Fibroblast of mammary gland (primary cell): Measurements from ENCODE around the gene CEBPB.
"Not testable (repeated sequence)": the region's sequence is repeated elsewhere in the genome, so short reads cannot be mapped to it uniquely, and the experiment has no call there.

Experiments
- DNase-seq: peaks from one replicate; pipeline ENCODE4 v3.0.0-alpha.2; 2010; ENCODE audit warnings: low read depth
- H3K4me3 ChIP-seq: 2 replicates; pipeline ENCODE4 v1.5.1; 2011; ENCODE audit warnings: low read depth, mild to moderate bottlenecking, low read length, moderate library complexity; ENCODE audit not compliant: control insufficient read depth
- TF ChIP-seq, protein P1 (sequence below): conservative IDR thresholded peaks from 2 replicates; pipeline ENCODE4 v1.5.1; 2011; ENCODE audit warnings: low read depth, low read length, inconsistent platforms; ENCODE audit not compliant: control insufficient read depth, insufficient read depth

The CEBPB gene

DNA sequence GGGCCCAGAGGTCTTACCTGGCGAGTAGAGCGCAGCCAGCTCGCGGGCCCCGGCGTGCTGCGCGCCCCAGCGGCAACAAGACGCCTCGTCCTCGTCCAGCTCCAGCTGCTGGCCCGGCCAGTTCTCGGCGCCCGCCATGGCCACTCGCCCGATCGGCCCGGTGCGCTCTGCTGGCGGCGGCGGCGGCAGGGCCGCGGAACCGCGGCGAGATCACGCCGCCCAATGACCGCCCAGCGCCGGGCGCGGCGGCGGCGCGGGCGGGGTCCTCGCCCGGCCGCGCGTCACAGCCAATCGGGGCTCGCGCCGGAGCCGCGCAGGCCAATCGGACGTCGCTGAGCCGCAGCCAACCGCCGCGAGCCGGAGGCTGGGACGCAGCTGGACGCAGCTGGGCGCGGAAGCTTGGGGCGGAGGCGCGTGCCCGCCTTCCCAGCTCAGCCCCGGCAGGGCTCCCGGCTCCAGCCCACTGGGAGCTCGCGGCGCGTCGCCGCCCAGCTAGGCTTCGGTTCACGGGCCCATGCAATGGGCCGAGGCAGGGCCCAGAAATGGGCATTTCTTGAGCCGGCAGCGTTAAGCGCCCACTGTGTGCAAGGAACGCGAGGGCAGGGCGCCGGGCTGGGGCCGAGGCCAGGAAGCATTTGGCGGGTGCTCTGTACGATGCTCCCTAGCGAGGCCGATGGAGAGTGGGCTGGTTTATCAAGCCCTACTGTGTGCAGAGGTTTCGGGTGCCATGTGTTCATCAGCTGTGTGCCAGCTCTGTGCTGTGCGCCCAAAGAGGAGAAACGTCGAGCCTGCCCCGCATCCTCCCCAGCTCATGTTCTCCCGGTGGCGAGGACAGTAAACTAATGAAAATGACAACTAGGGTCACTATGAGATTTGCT is 36.9 kb upstream of the CEBPB start, which contains the start of gene PEDS1:
Gene PEDS1, minus strand, starts transcription at position 224 of the 878 bp plus-strand sequence. Its CDS starts 86 bp downstream, at position 138.
- TF ChIP-seq, protein P1, sequence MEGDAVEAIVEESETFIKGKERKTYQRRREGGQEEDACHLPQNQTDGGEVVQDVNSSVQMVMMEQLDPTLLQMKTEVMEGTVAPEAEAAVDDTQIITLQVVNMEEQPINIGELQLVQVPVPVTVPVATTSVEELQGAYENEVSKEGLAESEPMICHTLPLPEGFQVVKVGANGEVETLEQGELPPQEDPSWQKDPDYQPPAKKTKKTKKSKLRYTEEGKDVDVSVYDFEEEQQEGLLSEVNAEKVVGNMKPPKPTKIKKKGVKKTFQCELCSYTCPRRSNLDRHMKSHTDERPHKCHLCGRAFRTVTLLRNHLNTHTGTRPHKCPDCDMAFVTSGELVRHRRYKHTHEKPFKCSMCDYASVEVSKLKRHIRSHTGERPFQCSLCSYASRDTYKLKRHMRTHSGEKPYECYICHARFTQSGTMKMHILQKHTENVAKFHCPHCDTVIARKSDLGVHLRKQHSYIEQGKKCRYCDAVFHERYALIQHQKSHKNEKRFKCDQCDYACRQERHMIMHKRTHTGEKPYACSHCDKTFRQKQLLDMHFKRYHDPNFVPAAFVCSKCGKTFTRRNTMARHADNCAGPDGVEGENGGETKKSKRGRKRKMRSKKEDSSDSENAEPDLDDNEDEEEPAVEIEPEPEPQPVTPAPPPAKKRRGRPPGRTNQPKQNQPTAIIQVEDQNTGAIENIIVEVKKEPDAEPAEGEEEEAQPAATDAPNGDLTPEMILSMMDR = no peak
- peak within 1 kb of the TSS; percentile 92 for H3K4me3 ChIP-seq
- DNase-seq = peak; percentile 84

DNA sequence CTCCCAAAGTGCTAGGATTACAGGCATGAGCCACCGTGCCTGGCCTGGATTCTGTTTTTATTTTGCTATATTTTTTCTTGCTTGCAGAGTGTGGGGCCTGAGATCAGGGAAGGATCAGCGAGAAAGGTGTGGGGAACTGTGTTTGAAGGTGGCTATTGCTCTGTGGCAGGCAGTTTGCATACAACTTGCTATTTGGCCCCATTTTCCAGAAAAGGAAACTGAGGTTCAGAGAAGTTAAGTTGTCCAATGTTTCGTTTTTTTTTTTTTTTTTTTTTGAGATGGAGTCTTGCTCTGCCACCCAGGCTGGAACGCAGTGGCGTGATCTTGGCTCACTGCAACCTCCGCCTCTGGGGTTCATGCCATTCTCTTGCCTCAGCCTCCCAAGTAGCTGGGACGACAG is 29.1 kb upstream of the CEBPB start:
- H3K4me3 ChIP-seq, DNase-seq: not testable (repeated sequence)

DNA sequence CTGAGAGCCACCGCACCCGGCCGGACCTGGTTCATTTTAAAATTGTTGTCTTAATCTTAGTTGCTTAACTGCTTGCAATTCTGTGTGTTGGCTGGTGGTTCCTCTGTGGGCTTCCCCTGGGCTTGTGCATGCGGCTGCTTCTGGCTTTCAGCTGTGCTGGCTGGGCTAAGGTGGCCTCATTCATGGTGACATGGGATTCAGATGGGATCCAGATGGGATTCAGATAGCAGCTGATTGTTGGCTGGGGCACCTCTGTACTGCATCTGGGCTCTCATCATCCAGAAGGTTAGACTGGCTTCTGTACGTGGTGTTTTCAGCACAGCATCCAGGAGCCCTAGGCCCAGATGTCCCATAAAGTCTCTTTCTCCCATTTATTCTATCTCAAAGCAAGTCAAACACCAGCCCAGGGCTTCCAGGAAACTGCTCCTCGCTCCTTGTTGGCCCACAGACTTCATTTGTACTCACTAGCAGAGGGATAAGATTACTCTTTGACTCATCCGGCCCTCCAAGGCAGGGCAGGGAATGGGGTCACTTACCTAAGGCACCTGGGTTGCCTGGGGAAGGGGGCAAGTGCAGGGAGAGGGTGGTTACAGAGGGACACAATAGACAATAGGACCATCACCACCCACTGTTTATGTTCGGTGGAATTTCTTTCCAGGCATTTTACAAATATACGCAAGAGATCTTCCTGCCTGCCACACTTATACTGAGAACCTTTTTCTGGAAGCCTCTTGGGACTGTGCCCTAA is 26.9 kb upstream of the CEBPB start:
- no peak overlapping the region for H3K4me3 ChIP-seq
- DNase-seq = peak; percentile 72
- TF ChIP-seq, protein P1 = no peak

DNA sequence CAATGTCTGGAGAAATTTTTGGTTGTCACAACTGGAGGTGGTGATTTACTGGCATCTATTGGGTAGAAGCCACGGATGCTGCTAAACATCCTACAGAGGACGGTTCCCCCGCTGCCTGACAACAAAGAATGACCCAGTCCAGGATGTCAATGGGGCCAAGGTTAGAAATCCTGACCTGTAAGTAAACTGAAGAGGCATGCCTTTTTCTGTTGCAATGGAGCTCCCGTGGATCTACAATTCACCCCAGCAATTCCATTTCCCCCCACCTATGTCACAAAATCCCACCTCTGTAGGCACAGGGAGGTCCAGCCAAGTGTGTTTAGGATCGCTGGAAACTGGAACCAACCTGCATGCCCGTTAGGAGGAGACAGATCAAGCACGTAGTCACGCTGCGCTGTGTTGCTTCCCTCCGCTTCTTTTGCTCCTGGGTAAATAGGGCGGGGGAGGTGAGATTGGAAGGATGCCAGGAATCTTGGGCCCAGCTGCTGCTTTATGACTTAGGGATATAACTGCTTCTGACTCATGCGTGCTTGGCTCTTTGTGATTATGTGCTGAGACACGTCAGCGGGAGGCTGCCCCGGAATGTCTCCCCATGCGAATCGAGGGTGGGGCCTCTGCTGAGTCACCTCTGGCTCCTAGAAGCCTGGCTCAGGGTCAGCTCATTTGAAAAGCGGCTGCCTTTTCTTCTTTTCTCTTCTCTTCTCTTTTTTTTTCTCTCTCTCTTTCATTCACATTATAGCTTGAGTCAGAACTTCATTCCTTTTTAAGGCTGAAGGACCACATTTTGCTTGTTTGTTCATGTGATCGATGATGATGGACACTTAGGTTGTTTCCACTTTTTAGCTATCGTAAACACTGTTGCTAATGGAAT is 24.7 kb upstream of the CEBPB start:
- peak overlapping the region; percentile 45 for H3K4me3 ChIP-seq
- peak; percentile 100 for DNase-seq
- TF ChIP-seq, protein P1 = no peak

DNA sequence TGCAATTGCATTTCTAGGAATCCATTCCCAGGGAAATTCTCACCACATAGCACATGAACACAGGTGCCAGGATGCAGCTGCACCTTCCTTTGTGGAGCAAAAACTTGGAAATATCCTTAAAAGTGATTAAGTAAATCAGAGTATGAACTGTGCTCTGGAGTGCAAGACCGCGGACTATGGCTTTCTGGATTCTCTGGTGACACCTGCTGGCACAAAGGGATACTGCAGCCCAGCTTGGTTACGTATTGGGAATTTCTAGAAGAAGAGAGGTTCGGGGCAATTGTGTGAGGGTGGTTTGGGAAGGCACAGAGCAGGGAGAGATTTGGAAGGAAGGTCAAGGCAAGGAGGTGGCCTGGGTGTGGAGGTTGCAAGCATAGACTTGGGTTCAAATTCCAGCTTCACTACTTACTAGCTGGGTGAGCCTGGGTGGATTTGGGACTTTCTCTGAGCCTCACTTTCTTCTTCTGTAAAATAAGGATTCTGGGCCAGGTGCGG is 21.3 kb upstream of the CEBPB start:
- peak; percentile 83 for DNase-seq
- TF ChIP-seq, protein P1 = peak; percentile 99

DNA sequence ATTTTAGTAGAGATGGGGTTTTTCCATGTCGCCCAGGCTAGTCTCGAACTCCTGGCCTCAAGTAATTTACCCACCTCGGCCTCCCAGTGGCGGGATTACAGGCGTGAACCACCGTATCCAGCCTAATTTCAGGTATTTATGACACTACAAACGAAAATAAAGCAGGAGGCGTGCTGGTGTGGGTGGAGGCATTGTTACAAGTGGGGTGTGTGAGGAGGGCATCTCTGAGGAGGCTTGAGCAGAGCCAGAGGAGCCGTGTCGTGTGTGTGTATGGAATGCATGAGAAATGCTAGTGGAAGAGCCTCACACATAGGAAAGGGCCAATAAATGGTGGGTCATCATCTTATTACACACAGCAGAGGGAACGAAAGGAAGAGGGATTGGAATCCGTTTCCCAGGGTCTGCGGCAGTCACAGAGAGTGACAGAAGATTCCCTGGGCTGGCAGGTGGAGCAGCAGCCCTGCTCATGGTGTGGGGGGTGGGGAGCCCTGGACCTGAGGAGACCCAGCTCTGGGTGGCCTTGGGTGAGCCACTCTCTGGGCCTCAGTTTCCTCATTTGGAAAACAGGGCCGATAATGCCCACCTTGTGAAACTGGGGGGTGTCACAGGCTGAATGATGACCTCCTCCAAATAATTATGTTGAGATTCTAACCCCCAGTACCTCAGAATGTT is 19.9 kb upstream of the CEBPB start:
- no peak for DNase-seq
- H3K4me3 ChIP-seq = no peak overlapping the region
- TF ChIP-seq, protein P1 = no peak

More for the DNA sequence above, 21.3 kb upstream of the CEBPB start:
- H3K4me3 ChIP-seq = no peak overlapping the region
